ENCODE data around the gene MLH1. TPM values are rescaled to one million over a fixed set of nuclear protein-coding genes. Genes with fewer than 3 reads are reported as not detected.
A peak's percentile ranks its signal among the peaks of the same experiment; 100 is the strongest.
"Not testable (repeated sequence)": the region's sequence is repeated elsewhere in the genome, so short reads cannot be mapped to it uniquely, and the experiment has no call there.

MLH1 gene
- polyA plus RNA-seq, 2 of the 4 experiments (the other 2 are of a cell fraction): 61.8 to 73.1 TPM

DNA sequence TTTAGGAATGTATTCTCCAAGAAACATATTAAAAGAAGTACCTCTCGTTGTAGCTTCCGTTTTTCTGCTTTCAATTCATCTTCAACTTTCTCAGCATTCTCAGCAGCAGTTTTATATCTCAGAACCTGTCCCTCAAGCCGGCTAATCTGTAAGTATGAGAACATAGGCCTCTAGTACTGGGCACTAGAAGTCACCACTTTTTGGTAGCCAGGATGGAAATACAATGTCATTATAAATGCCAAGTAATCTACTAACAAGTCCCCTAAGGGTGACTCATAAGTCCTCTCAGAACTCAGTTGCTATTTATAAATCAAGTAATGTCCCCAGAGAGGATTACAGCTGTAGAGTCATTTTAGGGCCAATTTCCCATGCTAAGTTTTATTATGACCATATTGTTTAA is 61.1 kb downstream of the MLH1 start:
- Histone ChIP-seq H3K9me3 (no peaks in the 10 kb centered on the region), H3K27ac (no peak overlapping the region), H3K4me1 (peaks cover 16% of the 10 kb centered on the region), H3K4me2 (no peak overlapping the region), H3K4me3 (no peak overlapping the region)
- FAIRE-seq (no peak), ATAC-seq (no peak), DNase-seq (ENCODE audit: low read depth in 1 of 2, low spot score in 1 of 2) (peak; percentile 7 to 21)
- TF ChIP-seq CHD4 (IDR thresholded peaks at IDR 0.05; ENCODE audit: borderline replicate concordance): no peak
- no peak for TF ChIP-seq MYC (IDR thresholded peaks at IDR 0.05; ENCODE audit: borderline replicate concordance, low read length)
- no peak for TF ChIP-seq FOSL2 (IDR thresholded peaks at IDR 0.05)
- TF ChIP-seq FOSL2 (CRISPR knock-in tag; IDR thresholded peaks at IDR 0.05): peak; percentile 66
- TF ChIP-seq SMC3 (IDR thresholded peaks at IDR 0.05): no peak
- TF ChIP-seq TFCP2L1 (CRISPR knock-in tag; IDR thresholded peaks at IDR 0.05): 0 out of 2 replicates have a peak, but pooled peaks have one; percentile 27
- CTCF ChIA-PET: interaction anchor here (0.8 kb wide), 1 partner anchor 14 kb away, joined by 3 read pairs; no protein-coding TSS in a partner anchor
- 92% methylated on average over 3 of the region's 3 CpGs for WGBS (ENCODE audit: missing lambda C conversion rate)
- POLR2A ChIA-PET: no interaction called here

DNA sequence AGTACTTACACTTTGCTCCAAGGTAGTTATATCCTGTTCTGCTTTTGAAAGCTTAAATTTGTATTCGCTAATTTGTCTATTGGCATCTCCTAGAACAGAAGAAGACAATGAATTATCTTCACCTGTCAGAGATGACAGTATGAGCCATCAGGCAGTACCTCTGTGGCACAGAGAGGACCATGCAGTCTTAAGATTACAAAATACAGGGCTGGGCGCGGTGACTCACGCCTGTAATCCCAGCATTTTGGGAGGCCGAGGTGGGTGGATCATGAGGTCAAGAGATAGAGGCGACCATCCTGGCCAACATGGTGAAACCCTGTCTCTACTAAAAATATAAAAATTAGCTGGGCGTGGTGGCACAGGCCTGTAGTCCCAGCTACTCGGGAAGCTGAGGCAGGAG is 61.8 kb downstream of the MLH1 start:
- FAIRE-seq; DNase-seq (ENCODE audit: low read depth in 1 of 2, low spot score in 1 of 2); H3K9me3 ChIP-seq; H3K4me2 ChIP-seq; H3K27ac ChIP-seq; H3K4me3 ChIP-seq; POLR2A ChIA-PET: not testable (repeated sequence)
- CTCF ChIA-PET: interaction anchor here (0.8 to 1.1 kb wide), 2 partner anchors 14 to 25 kb away, joined by 3 read pairs; no protein-coding TSS in a partner anchor
- ATAC-seq: 0 out of 6 replicates have a peak, but pooled peaks of 1 of the 2 experiments have one; percentile 10
- WGBS (ENCODE audit: missing lambda C conversion rate): 89% methylated on average over 8 of the region's 8 CpGs
- H3K4me1 ChIP-seq: peaks cover 16% of the 10 kb centered on the region

DNA sequence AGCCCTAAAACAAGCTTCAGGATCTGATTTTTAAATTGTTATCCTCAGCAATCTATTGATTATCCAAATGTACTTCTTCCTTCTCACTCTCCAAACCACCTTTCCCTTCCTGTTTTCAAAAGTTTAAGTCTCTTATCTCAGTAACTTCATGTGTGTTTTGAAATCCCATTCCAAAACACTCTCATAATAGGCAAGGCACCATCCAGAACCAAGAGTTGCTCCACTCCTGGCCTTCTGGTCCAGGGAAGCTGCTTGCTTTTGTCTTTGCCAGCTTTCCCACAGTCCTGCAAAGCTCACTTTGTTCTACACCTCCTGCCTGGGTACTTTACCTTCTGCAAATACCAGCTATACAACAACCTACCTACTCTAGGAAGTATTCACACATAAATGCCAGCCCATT is 63.5 kb downstream of the MLH1 start:
- CTCF ChIA-PET: interaction anchor here (0.6 to 1.0 kb wide), 2 partner anchors 151 to 156 kb away, joined by 4 read pairs; no protein-coding TSS in a partner anchor
- no peak for FAIRE-seq
- ATAC-seq: no peak; a peak in 1 of 6 replicates

More for the DNA sequence above, 63.5 kb downstream of the MLH1 start:
- Histone ChIP-seq H3K4me2 (no peak overlapping the region), H3K9me3 (no peaks in the 10 kb centered on the region), H3K4me3 (no peak overlapping the region), H3K4me1 (peaks cover 16% of the 10 kb centered on the region), H3K27ac (no peak overlapping the region)
- POLR2A ChIA-PET: no interaction called here
- no peak for TF ChIP-seq JUNB (IDR thresholded peaks at IDR 0.05)
- TF ChIP-seq, protein P1, sequence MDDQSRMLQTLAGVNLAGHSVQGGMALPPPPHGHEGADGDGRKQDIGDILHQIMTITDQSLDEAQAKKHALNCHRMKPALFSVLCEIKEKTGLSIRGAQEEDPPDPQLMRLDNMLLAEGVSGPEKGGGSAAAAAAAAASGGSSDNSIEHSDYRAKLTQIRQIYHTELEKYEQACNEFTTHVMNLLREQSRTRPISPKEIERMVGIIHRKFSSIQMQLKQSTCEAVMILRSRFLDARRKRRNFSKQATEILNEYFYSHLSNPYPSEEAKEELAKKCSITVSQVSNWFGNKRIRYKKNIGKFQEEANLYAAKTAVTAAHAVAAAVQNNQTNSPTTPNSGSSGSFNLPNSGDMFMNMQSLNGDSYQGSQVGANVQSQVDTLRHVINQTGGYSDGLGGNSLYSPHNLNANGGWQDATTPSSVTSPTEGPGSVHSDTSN (IDR thresholded peaks at IDR 0.05): no peak
- TF ChIP-seq JUN (IDR thresholded peaks at IDR 0.05): no peak
- no peak for TF ChIP-seq CHD4 (IDR thresholded peaks at IDR 0.05; ENCODE audit: borderline replicate concordance)
- no peak for TF ChIP-seq CEBPB (IDR thresholded peaks at IDR 0.05)
- no peak for TF ChIP-seq BHLHE40 (IDR thresholded peaks at IDR 0.05; ENCODE audit: low read depth, low read length)
- TF ChIP-seq, protein P2, sequence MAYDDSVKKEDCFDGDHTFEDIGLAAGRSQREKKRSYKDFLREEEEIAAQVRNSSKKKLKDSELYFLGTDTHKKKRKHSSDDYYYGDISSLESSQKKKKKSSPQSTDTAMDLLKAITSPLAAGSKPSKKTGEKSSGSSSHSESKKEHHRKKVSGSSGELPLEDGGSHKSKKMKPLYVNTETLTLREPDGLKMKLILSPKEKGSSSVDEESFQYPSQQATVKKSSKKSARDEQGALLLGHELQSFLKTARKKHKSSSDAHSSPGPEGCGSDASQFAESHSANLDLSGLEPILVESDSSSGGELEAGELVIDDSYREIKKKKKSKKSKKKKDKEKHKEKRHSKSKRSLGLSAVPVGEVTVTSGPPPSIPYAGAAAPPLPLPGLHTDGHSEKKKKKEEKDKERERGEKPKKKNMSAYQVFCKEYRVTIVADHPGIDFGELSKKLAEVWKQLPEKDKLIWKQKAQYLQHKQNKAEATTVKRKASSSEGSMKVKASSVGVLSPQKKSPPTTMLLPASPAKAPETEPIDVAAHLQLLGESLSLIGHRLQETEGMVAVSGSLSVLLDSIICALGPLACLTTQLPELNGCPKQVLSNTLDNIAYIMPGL (CRISPR knock-in tag; IDR thresholded peaks at IDR 0.05; ENCODE audit: borderline replicate concordance): no peak
- TF ChIP-seq GATA3 (IDR thresholded peaks at IDR 0.05; ENCODE audit: borderline replicate concordance): no peak
- no peak for TF ChIP-seq TFCP2L1 (CRISPR knock-in tag; IDR thresholded peaks at IDR 0.05)
- no peak for TF ChIP-seq ESRRA (IDR thresholded peaks at IDR 0.05; ENCODE audit: borderline replicate concordance, low read length)
- TF ChIP-seq, protein P3, sequence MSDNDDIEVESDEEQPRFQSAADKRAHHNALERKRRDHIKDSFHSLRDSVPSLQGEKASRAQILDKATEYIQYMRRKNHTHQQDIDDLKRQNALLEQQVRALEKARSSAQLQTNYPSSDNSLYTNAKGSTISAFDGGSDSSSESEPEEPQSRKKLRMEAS (IDR thresholded peaks at IDR 0.05): no peak
- TF ChIP-seq ZSCAN20 (CRISPR knock-in tag; IDR thresholded peaks at IDR 0.05): no peak
- TF ChIP-seq ZNF302 (CRISPR knock-in tag; IDR thresholded peaks at IDR 0.05): no peak
- no peak for TF ChIP-seq CBX8 (IDR thresholded peaks at IDR 0.05)
- TF ChIP-seq EHF (CRISPR knock-in tag; IDR thresholded peaks at IDR 0.05): no peak
- no peak for TF ChIP-seq RAD21 (conservative IDR thresholded peaks at IDR 0.05 in 1 of 2, IDR thresholded peaks at IDR 0.05 in 1 of 2)
- TF ChIP-seq, protein P4, sequence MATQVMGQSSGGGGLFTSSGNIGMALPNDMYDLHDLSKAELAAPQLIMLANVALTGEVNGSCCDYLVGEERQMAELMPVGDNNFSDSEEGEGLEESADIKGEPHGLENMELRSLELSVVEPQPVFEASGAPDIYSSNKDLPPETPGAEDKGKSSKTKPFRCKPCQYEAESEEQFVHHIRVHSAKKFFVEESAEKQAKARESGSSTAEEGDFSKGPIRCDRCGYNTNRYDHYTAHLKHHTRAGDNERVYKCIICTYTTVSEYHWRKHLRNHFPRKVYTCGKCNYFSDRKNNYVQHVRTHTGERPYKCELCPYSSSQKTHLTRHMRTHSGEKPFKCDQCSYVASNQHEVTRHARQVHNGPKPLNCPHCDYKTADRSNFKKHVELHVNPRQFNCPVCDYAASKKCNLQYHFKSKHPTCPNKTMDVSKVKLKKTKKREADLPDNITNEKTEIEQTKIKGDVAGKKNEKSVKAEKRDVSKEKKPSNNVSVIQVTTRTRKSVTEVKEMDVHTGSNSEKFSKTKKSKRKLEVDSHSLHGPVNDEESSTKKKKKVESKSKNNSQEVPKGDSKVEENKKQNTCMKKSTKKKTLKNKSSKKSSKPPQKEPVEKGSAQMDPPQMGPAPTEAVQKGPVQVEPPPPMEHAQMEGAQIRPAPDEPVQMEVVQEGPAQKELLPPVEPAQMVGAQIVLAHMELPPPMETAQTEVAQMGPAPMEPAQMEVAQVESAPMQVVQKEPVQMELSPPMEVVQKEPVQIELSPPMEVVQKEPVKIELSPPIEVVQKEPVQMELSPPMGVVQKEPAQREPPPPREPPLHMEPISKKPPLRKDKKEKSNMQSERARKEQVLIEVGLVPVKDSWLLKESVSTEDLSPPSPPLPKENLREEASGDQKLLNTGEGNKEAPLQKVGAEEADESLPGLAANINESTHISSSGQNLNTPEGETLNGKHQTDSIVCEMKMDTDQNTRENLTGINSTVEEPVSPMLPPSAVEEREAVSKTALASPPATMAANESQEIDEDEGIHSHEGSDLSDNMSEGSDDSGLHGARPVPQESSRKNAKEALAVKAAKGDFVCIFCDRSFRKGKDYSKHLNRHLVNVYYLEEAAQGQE (IDR thresholded peaks at IDR 0.05): no peak
- TF ChIP-seq POLR2A (IDR thresholded peaks at IDR 0.05; ENCODE audit: low read length): no peak
- TF ChIP-seq NFE2L2 (conservative IDR thresholded peaks at IDR 0.05; ENCODE audit: low read length): no peak
- TF ChIP-seq, protein P5, sequence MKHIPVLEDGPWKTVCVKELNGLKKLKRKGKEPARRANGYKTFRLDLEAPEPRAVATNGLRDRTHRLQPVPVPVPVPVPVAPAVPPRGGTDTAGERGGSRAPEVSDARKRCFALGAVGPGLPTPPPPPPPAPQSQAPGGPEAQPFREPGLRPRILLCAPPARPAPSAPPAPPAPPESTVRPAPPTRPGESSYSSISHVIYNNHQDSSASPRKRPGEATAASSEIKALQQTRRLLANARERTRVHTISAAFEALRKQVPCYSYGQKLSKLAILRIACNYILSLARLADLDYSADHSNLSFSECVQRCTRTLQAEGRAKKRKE (CRISPR knock-in tag; IDR thresholded peaks at IDR 0.05; ENCODE audit: low read depth): no peak
- no peak for DNase-seq (ENCODE audit: low read depth in 1 of 2, low spot score in 1 of 2)

Data from A549 (cell line).